Stimulated activated CD8-positive, alpha-beta memory T cell treated with anti-CD3 and anti-CD28 coated beads, Interleukin-7, amount 100 ng/mL, for 4 hours (primary cell): ENCODE measurements around the gene CDK2AP2.
"Not testable (repeated sequence)": the region's sequence is repeated elsewhere in the genome, so short reads cannot be mapped to it uniquely, and the experiment has no call there.

Source experiments
- DNase-seq, 2 donors: peaks; one replicate each; pipeline ENCODE4 v3.0.0-alpha.2; 2020; ENCODE audit warnings: low read depth in 2 of 2

Gene CDK2AP2

DNA sequence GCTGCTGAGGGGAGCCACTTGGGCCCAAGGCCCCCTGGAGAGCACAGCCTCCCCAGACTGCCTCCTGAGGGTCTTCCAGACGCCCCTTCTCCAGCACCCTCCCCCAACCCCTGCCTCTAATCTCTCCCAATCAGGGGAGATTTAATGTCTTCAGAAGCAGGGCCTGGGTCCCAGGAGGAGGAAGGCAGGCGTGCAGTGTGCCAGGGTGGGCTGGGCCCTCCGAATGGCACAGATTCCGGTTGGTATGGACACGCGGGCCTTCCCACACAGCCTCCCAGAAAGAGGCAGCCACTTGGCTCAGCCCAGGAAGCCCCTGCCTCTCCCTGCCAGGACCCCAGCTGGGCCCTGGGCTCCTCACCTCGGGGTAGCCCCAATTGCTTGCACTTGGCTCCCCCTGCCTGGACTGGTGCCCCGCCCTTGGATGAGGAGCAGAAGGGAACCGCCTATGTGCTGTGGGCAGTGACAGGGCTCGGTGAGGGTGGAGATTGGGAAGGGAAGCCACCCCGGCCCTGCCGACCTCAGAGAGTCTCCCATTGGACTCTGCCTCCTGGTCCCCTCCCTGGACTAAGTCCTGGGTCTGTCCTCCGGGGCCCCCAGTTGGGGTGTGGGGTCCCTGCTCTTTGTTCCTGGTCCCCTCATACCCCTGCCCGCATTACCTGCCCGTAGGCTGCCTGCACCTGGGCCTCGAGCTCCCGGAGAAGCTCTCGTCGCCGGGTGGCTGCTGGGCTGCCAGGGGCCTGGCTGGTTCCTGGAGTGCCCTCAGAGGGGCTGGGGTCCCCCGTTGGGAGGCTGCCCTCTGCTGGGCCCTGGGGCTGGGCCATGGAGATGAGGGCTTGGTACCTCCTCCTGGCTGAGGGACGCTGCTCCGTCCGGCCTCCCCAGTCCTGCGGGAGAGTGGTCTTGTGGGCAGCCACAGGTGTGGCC is 15.9 kb upstream of the CDK2AP2 start:
- no peak for DNase-seq

- DNase-seq: no peak
Observed at GRCh38 chr11:67522844-67523555, 15.0 kb upstream of the CDK2AP2 start, which contains the start of gene CABP2. Gene CABP2 (minus strand): TSS chr11:67523446. CDS start chr11:67523326, 120 bp downstream.

- no peak for DNase-seq
Observed at GRCh38 chr11:67522338-67522737, 14.4 kb upstream of the CDK2AP2 start.

GRCh38 chr11:67521924-67522323 is 14.0 kb upstream of the CDK2AP2 start:
- DNase-seq: no peak

DNA sequence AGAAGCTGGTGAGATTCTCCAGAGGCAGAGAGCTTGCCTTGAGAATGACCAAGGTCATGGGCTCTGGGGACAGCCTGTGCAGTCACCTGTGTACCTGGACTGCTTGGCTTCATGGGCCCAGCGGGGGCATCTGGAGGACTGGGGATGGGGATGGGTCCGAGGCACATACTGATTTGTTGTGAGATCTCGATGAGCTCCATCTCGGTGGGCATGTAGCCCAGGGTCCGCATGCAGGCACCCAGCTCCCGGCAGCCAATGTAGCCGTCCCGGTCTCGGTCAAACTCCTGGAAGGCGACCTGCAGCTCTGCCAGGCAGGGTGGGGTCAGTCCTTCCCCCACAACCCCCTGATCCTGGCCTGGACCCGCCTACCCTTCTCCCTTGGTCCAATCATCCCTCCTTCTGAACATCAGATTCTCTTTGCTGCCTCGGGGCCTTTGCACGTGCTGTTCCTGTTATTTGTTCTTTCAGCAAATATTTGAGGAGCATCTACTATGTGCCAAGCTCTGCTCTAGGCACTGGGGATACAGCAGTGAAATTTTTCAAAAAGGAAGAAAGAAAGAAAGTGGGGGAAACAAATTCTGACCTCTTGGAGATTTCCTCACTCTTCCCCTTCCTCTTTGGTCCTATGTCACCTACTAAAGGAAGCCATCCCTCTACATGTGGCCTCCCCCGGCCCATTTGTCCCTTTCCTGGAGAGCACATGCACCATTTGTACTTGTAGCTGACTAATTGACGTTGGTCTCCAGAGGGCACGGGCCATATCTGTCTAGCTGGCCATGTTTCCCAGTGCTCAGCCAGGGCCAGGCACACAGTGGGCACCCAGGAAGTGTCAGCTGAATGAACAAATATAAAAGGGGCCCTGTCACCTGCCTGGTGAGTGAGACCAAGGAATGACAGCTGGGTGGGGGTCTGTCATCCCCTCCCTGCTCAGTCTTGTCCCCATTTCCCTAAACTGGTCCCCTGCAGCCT is 13.2 kb upstream of the CDK2AP2 start:
- no peak for DNase-seq

DNA sequence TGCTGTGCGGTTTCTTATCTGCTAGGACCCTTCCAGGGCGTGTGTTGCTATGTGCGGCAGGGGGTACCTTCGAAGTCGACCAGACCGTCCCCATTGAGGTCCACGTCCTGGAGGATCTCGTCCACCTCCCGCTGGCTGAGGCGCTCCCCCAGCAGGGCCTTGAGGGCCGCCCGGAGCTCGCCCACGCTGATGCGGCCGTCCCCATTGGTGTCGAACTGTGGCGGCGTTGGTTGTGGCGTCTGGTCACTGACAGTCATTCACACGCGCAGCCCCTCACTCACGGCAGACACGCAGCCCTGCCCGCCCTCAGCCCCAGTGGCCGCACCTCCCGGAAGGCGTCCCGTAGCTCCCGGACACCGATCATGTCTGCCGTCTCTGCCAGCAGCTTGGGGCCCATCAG is 11.8 kb upstream of the CDK2AP2 start:
- DNase-seq: no peak

DNA sequence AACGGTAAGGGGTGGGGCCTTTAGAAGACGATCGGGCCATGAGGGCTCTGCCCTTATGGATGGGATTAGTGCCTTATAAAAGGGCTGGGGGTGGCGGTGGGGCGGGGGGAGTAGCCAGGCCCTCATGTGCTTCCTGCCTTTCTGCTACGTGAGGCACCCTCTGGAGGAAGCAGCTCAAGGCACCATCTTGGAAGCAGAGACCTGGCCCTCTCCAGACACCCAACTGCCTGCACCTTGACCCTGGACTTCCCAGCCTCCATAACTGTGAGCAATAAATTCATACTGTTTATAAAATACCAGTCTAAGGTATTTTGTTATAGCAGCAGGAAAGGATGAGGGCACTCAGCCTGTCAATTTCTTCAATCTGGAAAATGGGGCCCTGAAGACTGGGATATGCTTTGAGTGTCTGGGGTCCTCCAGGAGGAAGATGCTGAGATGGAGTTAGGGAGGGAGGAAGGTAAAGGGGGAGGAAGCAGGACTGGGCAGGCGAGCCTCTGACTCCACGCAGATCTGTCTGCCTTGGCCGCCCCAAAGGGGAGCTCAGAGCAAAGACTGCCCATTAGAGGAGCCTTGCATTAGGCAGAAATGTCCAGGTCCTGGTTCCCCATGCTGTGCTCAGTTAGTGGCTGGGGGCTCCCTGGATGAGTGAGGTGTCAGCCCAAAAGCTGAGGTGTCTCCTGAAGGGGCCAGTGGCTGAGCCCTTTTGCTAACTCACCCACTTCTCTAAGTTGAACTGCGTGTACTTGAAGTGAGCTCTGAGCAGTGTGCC is 10.0 kb upstream of the CDK2AP2 start:
- no peak for DNase-seq

DNA sequence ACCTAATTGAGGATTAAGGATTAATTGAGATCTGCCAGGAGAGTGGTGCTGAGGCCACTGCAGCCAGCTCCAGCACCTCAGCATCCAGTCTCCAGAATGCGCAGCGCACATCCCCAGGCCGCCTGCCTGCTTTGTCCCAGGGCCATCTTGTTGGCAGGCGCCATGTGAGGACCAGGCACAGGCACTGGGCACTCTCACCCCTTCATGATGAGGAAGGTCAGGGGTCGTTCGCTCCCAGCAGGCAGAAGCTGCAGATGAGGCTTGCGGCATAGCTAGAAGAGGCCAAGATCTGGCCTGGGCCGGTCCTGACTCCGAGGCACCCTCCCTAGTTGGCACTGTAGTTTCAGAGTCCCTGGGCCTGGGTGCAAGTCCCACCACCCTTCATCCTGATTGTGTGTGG is 8.8 kb upstream of the CDK2AP2 start:
- DNase-seq: no peak

- DNase-seq: no peak
Observed at GRCh38 chr11:67514116-67514515, 6.2 kb upstream of the CDK2AP2 start.

DNA sequence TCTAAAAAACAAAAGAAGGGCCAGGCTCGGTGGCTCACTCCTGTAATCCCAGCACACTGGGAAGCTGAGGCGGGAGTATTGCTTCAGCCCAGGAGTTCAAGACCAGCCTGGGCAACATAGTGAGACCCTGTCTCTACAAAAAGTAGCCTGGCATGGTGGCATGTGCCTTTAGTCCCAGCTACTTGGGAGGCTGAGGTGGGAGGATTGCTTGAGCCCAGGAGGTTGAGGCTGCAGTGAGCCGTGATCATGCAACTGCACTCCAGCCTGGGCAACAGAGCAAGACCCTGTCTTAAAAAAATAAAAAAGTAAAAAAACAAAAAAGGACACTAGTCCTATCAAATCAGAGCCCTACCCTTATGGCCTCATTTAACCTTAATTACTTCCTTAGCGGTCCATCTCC is 3.6 kb upstream of the CDK2AP2 start:
- DNase-seq: not testable (repeated sequence)

GRCh38 chr11:67510023-67510345 is 2.0 kb upstream of the CDK2AP2 start:
- DNase-seq: no peak

- peak; percentile 97 to 98 for DNase-seq
Observed at GRCh38 chr11:67508486-67509121, 642 bp upstream of the CDK2AP2 start.

GRCh38 chr11:67507242-67507863 is 609 bp downstream of the CDK2AP2 start:
- DNase-seq: no peak

DNA sequence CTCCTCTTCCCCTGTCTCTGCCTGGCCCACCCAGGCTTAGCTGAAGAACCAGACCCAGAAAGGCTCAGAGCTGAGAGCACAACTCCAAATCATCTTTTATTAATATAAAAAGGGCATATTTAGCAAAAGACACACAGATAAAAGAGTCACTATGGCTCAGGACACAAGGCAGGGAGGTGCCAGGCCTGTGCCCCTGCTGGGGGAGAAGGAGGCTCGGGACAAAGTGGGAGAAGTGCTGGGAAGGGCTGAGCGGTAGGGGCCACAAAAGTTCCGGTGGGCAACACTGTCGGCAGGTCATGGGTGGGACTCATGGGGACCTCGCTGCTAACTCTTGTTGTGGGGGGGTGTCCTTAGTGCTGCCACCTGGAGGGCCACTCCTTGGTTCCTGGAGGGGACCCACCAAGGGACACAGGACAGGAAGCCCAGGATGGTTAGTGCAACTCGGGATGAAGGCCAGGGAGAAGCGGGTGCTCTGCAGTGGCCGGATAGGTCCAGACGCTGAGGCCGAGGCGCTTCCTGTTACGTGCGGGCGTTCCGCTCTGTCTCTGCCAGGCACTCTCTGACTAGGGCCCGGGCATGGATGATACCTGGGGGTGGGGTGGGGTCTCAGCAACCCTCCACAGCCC is 1.4 kb downstream of the CDK2AP2 start:
- DNase-seq: no peak

GRCh38 chr11:67505605-67506396 is 2.2 kb downstream of the CDK2AP2 start:
- DNase-seq: peak; percentile 84 to 85

- DNase-seq: peak; percentile 10 to 73
Observed at GRCh38 chr11:67504950-67505581, 2.9 kb downstream of the CDK2AP2 start, which contains the start of gene PITPNM1. Gene PITPNM1 (minus strand): TSS chr11:67505363. CDS start chr11:67504180, 1,183 bp downstream.

DNA sequence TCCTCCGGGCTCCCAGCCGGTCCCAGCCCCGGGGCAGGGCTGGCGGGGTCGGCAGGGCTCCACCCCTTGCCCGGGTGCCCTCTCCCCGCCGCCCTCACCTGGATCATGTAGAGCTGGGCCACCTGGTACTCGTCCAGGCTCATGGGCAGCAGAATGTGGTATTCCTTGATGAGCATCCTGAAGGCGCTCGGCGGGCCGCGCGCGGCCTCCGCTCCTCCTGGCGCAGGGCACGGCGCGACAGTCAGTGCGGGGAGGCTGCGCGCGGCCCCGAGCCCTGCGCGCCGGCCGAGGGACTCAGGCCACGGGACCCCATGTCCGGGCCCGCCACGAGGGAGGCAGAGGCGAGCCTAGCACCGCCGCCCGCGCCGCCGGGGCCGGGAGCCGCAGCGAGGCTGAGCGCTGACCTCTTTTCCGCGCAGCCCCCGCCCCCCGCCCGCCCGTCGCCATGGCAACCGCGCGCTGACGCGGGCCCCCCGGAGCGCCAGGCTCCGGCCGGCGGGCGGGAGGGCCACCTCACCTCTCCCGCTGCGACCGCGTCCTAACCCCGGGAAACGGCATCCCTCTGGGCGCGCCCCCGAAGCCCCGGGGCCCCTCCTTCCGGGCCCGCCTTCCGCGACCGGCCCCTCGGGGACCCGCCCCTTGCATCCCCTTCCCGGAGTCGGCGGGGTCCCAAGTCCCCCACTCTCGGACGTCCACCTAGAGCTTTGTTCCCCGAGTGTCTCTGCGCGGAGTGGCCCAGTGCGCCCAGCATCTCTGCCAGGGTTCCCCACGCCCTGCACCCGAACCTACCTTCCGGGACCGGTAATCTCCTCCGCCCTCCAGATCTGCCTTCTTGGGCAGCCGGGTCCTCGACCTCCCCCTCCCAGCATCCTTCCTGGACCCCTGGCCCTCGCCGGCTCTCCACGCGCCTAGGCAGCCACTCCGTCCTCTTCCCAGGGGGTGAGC is 3.7 kb downstream of the CDK2AP2 start:
- peak in 1 of 2 donors; percentile 44 for DNase-seq
